MG63 (cell line): ENCODE data around the gene WDR70. TPM values are rescaled to one million over a fixed set of nuclear protein-coding genes. Genes with fewer than 3 reads are reported as not detected.
A peak's percentile ranks its signal among the peaks of the same experiment; 100 is the strongest.

Experiments
- DNase-seq: peaks from one replicate; pipeline ENCODE4 v3.0.0-alpha.2; 2020
- H3K27me3 ChIP-seq: fragments of 250-450 bp; sonication (Bioruptor Pico); 2 replicates; pipeline ENCODE4 v1.5.1; 2020; ENCODE audit warnings: mild to moderate bottlenecking, moderate library complexity
- H3K36me3 ChIP-seq: fragments of 250-450 bp; sonication (Bioruptor Pico); 2 replicates; pipeline ENCODE4 v1.5.1; 2020; ENCODE audit warnings: mild to moderate bottlenecking, moderate library complexity
- H3K4me3 ChIP-seq: fragments of 250-450 bp; sonication (Bioruptor Pico); 2 replicates; pipeline ENCODE4 v1.5.1; 2020; ENCODE audit warnings: mild to moderate bottlenecking, moderate library complexity
- H3K9me3 ChIP-seq: fragments of 250-450 bp; sonication (Bioruptor Pico); 2 replicates; pipeline ENCODE4 v1.5.1; 2020; ENCODE audit warnings: mild to moderate bottlenecking, moderate library complexity
- total RNA-seq: library from RNA; depleted of rRNA; stranded (reverse); fragments of >200 nt; shearing (Covaris generic); gene quantifications from 2 replicates; pipeline ENCODE4 v1.2.3, GENCODE V29; 2014; ENCODE audit warnings: low replicate concordance

Gene WDR70
- total RNA-seq, 1 experiment from 2014 or later: 37.9 TPM

- Histone ChIP-seq H3K27me3 (no peaks in the 10 kb centered on the region), H3K36me3 (no peaks in the 10 kb centered on the region), H3K9me3 (no peaks in the 10 kb centered on the region), H3K4me3 (no peak overlapping the region)
- no peak for DNase-seq
Observed at GRCh38 chr5:37532976-37533740, 154.0 kb downstream of the WDR70 start.

DNA sequence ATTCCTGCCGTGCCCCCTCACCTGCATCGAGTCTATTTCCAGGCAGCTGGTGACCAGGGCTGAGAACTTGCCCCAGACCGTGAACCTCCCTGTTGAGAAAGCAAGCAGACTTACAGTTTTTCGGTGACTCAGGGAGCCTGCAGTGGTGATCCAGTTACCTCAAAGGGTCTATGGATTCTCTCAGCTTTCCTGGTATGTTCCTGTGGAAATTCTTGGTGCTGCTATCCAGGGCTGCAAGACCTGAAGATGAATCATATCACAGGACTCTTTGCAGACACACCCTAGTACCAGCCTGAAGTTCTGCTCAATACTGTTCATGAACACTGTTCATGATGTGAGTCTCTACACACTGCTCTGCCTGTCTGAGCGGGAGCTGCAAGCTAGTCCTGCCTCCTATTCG lies 154.7 kb downstream of the WDR70 start:
- Histone ChIP-seq H3K4me3 (no peak overlapping the region), H3K9me3 (no peaks in the 10 kb centered on the region), H3K36me3 (no peaks in the 10 kb centered on the region), H3K27me3 (no peaks in the 10 kb centered on the region)
- no peak for DNase-seq

DNA sequence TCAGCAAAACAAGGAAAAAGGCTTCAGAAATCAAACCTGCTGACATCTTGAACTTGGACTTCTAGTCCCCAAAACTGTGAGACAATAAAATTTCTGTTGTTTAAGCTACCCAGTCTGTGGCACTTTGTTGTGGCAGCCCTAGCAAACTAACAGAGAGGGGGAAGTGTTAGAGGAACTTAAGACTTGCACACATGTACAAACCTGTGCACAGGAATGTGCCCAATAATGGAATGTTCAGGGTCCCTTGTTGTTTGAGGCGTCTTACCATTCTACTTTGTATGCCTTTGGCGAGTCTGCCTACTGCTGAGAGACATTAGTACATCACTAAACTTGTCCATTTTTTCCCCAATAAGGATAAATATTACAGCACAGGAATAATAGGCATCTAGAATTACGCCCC lies 160.3 kb downstream of the WDR70 start:
- DNase-seq: no peak
- H3K36me3 ChIP-seq: no peaks in the 10 kb centered on the region
- no peaks in the 10 kb centered on the region for H3K27me3 ChIP-seq
- no peaks in the 10 kb centered on the region for H3K9me3 ChIP-seq
- no peak overlapping the region for H3K4me3 ChIP-seq

GRCh38 chr5:37543216-37543615 lies 164.1 kb downstream of the WDR70 start:
- no peak for DNase-seq
- H3K4me3 ChIP-seq: no peak overlapping the region
- H3K9me3 ChIP-seq: no peaks in the 10 kb centered on the region
- H3K27me3 ChIP-seq: no peaks in the 10 kb centered on the region
- H3K36me3 ChIP-seq: no peaks in the 10 kb centered on the region

- peaks cover 4% of the 10 kb centered on the region for H3K9me3 ChIP-seq
- H3K36me3 ChIP-seq: no peaks in the 10 kb centered on the region; the same call in 1 of the 2 replicates
- H3K4me3 ChIP-seq: no peak overlapping the region
- no peaks in the 10 kb centered on the region for H3K27me3 ChIP-seq
- DNase-seq: no peak
Observed at GRCh38 chr5:37549411-37549810, 170.3 kb downstream of the WDR70 start.

GRCh38 chr5:37552161-37552560 lies 173.0 kb downstream of the WDR70 start:
- no peak for DNase-seq
- no peaks in the 10 kb centered on the region; the same call in 1 of the 2 replicates for H3K36me3 ChIP-seq
- H3K4me3 ChIP-seq: no peak overlapping the region
- H3K27me3 ChIP-seq: no peaks in the 10 kb centered on the region
- H3K9me3 ChIP-seq: peaks cover 11% of the 10 kb centered on the region

GRCh38 chr5:37552770-37553719 lies 173.9 kb downstream of the WDR70 start:
- DNase-seq: no peak
- no peak overlapping the region for H3K4me3 ChIP-seq
- H3K9me3 ChIP-seq: peaks cover 11% of the 10 kb centered on the region
- no peaks in the 10 kb centered on the region for H3K27me3 ChIP-seq
- H3K36me3 ChIP-seq: no peaks in the 10 kb centered on the region; the same call in 1 of the 2 replicates

GRCh38 chr5:37553720-37554404 lies 174.7 kb downstream of the WDR70 start:
- Histone ChIP-seq H3K36me3 (no peaks in the 10 kb centered on the region; the same call in 1 of the 2 replicates), H3K4me3 (no peak overlapping the region), H3K9me3 (peaks cover 11% of the 10 kb centered on the region), H3K27me3 (no peaks in the 10 kb centered on the region)
- DNase-seq: peak; percentile 46

- Histone ChIP-seq H3K4me3 (no peak overlapping the region), H3K27me3 (no peaks in the 10 kb centered on the region), H3K9me3 (peaks cover 11% of the 10 kb centered on the region), H3K36me3 (no peaks in the 10 kb centered on the region; the same call in 1 of the 2 replicates)
- DNase-seq: no peak
Observed at GRCh38 chr5:37554405-37554739, 175.3 kb downstream of the WDR70 start.

DNA sequence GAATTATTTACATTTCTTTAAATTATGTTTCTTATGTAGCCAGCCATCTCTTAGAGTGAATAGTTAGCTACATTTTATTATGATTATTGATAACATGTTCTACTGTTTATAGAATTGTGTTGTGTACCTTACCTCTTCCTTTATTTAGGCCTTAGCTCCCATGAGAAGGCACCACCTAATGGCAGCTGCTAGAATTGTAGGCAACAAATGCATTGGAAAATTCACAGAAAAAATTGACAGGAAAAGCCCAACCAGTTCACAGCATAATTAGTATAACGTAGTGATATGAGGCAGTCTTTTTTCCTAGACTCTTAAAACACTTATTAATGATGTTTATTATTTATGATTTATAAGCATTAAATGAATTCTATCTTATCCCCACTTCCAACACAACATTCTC lies 175.8 kb downstream of the WDR70 start:
- no peak for DNase-seq

DNA sequence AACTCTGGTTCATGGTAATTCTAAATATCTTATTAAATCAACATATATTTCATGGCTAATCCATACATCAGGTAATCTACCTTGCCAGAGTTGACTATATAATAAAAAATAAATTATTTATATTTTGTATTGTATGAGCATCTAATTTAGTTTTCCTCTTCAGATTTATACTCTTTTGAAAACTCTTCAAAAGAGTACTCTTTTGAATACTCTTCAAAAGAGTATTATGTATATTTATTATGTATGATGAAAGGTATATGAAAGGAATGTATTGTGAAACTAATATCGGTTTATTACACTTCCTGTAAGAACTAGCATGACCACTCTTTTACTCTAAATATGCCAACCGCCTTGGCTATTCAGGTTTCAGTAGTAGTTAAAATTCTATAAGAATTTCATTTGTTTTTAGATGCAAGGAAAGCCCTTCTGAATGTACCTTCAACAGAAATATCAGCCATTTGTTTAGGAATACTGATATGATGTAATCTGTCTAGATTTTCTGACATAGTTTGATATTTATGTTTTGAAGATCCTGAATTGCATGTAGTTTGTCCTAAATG lies 178.7 kb downstream of the WDR70 start:
- Histone ChIP-seq H3K9me3 (peaks cover 11% of the 10 kb centered on the region), H3K4me3 (no peak overlapping the region), H3K36me3 (no peaks in the 10 kb centered on the region; the same call in 1 of the 2 replicates), H3K27me3 (no peaks in the 10 kb centered on the region)
- DNase-seq: no peak

More for the DNA sequence above, 175.8 kb downstream of the WDR70 start:
- Histone ChIP-seq H3K9me3 (peaks cover 11% of the 10 kb centered on the region), H3K4me3 (no peak overlapping the region), H3K27me3 (no peaks in the 10 kb centered on the region), H3K36me3 (no peaks in the 10 kb centered on the region; the same call in 1 of the 2 replicates)

- DNase-seq: no peak
- Histone ChIP-seq H3K4me3 (no peak overlapping the region), H3K9me3 (no peaks in the 10 kb centered on the region), H3K27me3 (no peaks in the 10 kb centered on the region), H3K36me3 (no peaks in the 10 kb centered on the region)
Observed at GRCh38 chr5:37565062-37565670, 186.0 kb downstream of the WDR70 start.

DNA sequence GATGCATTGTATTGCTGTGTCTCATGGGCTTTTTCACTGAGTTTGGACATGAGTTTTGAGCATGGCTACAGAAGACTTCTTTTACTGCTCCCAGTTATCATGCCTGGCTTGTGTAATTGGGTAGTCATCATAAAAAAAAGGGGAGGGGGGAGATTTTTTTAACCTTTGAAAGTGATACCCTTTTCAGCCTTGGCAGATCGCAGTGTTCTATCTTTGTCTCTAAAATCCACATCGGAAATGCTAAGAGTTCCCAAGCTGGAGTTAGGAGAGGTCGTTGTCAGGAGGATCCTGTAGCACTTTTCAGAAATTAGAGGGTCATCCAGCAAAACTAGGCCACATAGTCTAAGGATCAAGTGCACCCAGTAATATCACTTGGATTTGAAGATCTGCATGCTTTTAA lies 188.4 kb downstream of the WDR70 start:
- Histone ChIP-seq H3K27me3 (no peaks in the 10 kb centered on the region), H3K4me3 (no peak overlapping the region), H3K9me3 (no peaks in the 10 kb centered on the region), H3K36me3 (no peaks in the 10 kb centered on the region; the same call in 1 of the 2 replicates)
- DNase-seq: no peak

DNA sequence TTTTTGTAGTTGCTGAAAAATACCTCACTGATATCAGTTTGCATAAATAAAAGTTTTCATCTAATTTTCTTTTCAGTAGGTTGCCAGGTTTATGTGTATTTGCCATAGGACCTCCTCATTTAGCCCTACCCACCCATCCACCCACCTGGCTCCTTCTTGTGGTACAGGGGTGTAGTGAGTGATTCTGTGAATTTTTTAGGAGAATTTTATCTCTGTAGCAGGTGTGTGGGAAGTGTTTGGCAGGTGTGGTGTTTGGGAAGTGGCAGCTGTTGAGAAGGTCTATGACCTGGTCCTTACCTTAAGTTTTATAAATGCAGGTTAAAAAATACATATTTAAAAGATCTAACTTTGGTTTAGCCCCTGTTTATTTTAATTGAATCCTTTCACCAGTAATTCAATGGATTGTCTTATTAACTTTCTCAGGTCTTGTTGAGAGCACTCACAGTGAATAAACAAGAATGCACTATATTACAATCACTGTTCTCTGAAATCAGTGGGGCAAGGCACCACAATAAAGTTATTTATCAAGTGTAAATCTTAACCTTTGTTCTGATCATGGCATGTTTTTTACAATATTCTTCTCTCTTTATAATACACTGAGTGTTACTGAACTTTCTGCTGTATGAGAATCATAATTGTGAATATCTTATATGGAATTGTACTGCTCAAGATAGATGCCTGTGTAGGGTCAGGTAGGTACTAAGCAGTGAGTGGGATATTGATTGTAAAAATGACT lies 189.1 kb downstream of the WDR70 start:
- Histone ChIP-seq H3K36me3 (no peaks in the 10 kb centered on the region; the same call in 1 of the 2 replicates), H3K4me3 (no peak overlapping the region), H3K27me3 (no peaks in the 10 kb centered on the region), H3K9me3 (no peaks in the 10 kb centered on the region)
- DNase-seq: no peak

DNA sequence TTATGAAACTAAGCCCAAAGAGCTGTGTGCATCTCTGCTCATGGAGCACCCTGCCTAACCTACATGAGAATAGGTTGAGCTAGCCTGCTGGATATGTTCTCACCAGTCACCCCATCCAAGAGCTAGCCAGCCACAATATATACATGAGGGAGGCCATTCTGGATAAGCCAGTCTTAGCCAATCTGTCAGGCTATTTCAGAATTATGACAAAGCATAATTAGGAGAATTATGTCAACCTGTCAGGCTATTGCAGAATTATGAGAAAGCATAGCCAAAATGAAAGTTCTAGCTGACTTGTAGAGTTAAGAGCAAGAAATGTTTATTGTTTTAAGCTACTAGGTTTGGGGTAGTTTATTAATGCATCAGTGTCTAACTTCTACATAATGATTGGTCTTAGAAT lies 189.8 kb downstream of the WDR70 start:
- H3K27me3 ChIP-seq: no peaks in the 10 kb centered on the region
- no peaks in the 10 kb centered on the region; the same call in 1 of the 2 replicates for H3K36me3 ChIP-seq
- no peak for DNase-seq
- H3K9me3 ChIP-seq: no peaks in the 10 kb centered on the region
- no peak overlapping the region for H3K4me3 ChIP-seq

- Histone ChIP-seq H3K9me3 (no peaks in the 10 kb centered on the region), H3K27me3 (no peaks in the 10 kb centered on the region), H3K4me3 (no peak overlapping the region), H3K36me3 (no peaks in the 10 kb centered on the region; the same call in 1 of the 2 replicates)
- DNase-seq: no peak
Observed at GRCh38 chr5:37569466-37569865, 190.3 kb downstream of the WDR70 start.
